ENCODE data around the gene NUDT13.

NUDT13 gene

DNA sequence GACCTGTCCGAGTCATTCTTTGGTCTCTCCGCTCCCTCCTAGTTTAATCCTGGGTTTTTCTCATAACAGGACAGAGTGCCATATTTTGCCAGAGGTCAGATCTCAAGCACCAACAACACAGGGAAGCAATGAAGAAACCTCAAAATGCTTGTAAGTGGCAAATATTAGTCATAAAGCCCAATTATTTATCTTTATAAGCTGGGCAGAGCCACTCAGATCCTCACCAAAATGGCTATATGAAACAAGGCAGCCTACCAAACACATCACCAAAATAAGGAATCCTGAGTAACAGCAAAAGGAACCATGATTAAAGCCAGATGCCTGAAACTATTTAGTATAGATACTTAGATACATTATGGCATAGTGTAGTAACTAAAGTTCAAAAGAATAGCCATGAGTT, 52.8 kb downstream of the NUDT13 start:
- no peak for DNase-seq (ENCODE audit: low read depth in 2 of 2, low spot score in 1 of 2)

DNA sequence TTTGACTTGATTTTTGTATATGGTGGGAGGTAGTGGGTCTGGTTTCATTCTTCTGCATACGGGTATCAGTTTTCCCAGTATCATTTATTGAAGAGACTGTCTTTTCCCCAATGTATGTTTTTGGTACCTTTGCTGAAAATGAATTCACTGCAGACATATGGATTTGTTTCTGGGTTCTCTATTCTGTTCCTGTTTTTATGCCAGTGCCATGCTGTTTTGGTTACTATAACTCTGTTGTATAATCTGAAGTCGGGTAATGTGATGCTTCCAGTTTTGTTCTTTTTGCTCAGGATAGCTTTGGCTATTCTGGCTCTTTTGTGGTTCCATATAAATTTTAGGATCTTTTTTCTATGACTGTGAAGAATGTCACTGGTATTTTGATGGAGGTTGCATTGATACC, 56.7 kb downstream of the NUDT13 start:
- DNase-seq (ENCODE audit: low read depth in 2 of 2, low spot score in 1 of 2): no peak

DNA sequence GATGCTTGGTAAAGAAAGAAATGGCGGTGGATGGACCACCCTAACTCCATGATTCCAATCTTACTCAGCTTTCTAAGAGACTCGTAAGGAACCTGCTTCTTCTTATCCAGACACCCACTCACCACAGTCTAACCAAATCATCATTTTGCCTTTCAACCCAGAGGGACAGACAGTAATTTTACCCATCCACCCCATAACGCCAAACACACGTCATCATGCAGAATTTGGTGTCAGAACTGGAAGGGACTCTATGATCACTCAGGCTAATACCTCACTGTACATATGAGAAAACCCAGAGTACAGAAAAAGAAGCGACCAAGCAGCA, 57.2 kb downstream of the NUDT13 start:
- DNase-seq (ENCODE audit: low read depth in 2 of 2, low spot score in 1 of 2): no peak

DNA sequence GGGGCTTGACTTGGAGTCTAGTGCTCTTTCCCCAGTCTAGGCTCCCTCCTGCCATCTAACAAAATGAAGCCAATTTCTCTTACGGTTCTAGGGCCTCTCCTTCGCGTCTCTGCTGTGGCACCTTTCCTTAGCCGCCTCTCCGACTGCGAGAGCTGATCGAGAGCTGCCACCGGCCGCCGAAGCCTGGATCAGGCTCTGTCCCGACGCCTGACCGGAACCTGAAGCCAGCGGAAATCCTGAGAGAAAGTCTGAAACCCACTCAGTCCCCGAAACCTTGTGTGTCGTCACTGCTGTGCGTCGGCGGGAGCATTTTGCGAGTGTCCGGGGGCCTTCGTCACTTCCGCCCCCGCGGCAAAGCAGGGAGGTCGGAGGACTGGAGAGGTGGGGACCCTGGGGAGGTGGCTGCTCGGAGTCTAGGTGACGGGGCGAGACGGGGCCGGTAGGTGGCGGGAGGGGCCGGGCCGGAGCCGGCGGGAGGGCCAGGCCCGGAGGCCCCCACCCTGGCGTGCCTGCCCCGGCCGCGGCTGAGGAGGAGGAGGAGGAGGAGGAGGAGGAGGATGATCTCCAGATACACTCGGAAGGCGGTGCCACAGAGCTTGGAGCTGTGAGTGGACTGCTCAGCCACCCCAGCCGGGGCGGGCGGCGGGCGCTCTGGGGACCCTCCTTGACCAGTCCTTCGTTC, 57.7 kb downstream of the NUDT13 start, which contains the start of the genes ECD and FAM149B1:
Gene ECD (minus strand): TSS at position 226 of the 682 bp plus-strand sequence. CDS start 4,071 bp downstream, outside the sequence.
Gene FAM149B1 (plus strand): TSS at position 337 of the 682 bp plus-strand sequence. CDS start 221 bp downstream, at position 558.
- DNase-seq (ENCODE audit: low read depth in 2 of 2, low spot score in 1 of 2): peak; percentile 78 to 91

DNA sequence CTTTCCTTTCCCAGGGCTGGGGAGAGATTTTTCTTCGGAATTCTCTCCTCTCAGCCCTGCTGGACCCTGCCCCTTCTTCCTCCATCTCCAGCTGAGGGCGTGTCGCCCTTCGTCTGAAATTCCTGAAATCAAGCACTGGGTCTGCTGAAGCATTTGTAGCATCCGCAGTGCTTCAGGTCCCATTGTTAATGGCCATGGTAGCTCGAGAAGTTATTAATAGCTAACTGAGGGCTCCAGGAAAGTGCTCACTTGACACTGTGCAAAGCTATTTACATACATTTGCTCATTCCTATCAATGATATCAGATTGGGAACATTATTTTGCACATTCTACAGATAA, 58.2 kb downstream of the NUDT13 start:
- DNase-seq (ENCODE audit: low read depth in 2 of 2, low spot score in 1 of 2): no peak

DNA sequence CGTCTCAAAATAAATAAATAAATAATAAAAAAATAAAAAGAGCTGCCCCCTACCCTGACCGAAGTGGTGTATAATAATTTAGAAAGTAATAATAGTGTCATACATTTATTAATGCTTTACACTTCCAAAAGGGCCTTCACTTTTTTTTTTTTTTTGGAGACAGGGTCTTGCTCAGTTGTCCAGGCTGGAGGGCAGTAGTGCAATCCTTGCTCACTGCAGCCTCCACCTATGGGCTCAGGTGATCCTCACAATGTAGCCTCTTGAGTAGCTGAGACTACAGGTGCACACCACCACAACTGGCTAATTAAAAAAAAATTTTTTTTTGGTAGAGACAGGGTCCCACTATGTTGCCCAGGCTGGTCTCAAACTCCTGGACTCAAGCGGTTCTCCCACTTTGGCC, 59.1 kb downstream of the NUDT13 start:
- no peak for DNase-seq (ENCODE audit: low read depth in 2 of 2, low spot score in 1 of 2)

DNA sequence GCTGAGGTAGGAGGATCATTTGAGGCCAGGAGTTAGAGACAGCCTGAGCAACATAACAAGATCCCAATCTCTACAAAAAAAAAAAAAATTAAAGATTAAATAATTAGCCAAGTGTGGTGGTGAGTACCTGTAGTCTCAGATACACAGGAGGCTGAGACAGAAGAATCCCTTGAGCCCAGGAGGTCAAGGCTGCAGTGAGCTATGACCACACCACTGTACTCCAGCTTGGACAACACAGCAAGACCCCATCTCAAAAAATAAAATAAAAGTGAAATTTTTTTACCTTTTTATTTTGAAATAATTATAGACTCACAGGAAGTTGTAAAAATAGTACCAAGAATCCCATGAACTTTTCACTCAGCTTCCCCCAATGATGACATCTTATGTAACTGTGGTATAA, 62.6 kb downstream of the NUDT13 start:
- no peak for DNase-seq (ENCODE audit: low read depth in 2 of 2, low spot score in 1 of 2)

DNA sequence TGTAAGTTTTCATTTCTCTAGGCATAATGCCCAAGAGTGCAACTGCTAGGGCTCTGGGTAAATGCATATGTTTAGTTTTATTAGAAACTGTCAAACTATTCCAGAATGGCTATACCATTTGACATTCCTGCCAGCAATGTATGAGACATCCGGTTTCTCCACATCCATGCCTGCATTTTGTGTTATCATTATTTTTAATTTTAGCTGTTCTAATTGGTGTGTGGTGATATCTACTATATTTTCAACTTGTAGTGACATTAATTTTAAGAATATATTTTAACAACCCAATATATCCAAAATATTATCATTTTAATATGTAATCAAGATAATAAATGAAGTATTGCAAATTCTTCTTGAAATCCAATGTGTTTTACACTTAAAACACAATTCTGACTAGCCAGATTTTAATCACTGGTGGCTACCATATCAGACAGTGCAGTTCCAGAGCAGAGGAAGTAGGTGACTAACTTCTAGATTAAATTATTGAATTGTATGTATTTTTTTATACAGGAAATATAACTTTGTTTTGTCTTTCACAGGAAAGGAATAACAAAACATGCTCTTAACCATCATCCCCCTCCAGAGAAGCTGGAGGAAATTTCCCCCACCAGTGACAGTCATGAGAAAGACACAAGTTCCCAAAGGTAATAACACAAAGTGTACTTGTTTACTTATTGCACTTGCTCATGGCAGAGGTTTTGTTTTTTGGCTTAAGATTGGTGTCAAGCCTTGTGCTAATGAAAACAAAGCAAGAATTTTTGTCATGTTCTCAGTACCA, 64.1 kb downstream of the NUDT13 start:
- DNase-seq (ENCODE audit: low read depth in 2 of 2, low spot score in 1 of 2): no peak

Data from stimulated activated CD8-positive, alpha-beta memory T cell treated with anti-CD3 and anti-CD28 coated beads, Interleukin-4, amount 100 ng/mL, for 1 hour (primary cell).